ENCODE measurements around the gene ITCH.

- TF ChIP-seq CTCF (IDR thresholded peaks at IDR 0.05) (no peak), POLR2A (IDR thresholded peaks at IDR 0.05) (no peak)
Measured at GRCh38 chr20:34382174-34382573, 19.1 kb downstream of the ITCH start.

Measured in ovary (tissue), 3 donors.